Measurements from ENCODE around the gene GNG8. TPM values are rescaled to one million over a fixed set of nuclear protein-coding genes. Genes with fewer than 3 reads are reported as not detected.
A peak's percentile ranks its signal among the peaks of the same experiment; 100 is the strongest.
"Not testable (repeated sequence)": the region's sequence is repeated elsewhere in the genome, so short reads cannot be mapped to it uniquely, and the experiment has no call there.

The GNG8 gene
- polyA plus RNA-seq, 3 donors = 1.6 to 1.7 TPM; not detected in 1

GRCh38 chr19:46648060-46648960 is 12.3 kb upstream of the GNG8 start:
- DNase-seq (ENCODE audit: low read depth in 3 of 3, low spot score in 2 of 3) = no peak

GRCh38 chr19:46646402-46646801 is 10.4 kb upstream of the GNG8 start:
- no peak for DNase-seq (ENCODE audit: low read depth in 3 of 3, low spot score in 2 of 3)

GRCh38 chr19:46644720-46645119 is 8.7 kb upstream of the GNG8 start:
- no peak for DNase-seq (ENCODE audit: low read depth in 3 of 3, low spot score in 2 of 3)

- DNase-seq (ENCODE audit: low read depth in 3 of 3, low spot score in 2 of 3) = no peak
Measured at GRCh38 chr19:46640656-46641055, 4.7 kb upstream of the GNG8 start.

DNA sequence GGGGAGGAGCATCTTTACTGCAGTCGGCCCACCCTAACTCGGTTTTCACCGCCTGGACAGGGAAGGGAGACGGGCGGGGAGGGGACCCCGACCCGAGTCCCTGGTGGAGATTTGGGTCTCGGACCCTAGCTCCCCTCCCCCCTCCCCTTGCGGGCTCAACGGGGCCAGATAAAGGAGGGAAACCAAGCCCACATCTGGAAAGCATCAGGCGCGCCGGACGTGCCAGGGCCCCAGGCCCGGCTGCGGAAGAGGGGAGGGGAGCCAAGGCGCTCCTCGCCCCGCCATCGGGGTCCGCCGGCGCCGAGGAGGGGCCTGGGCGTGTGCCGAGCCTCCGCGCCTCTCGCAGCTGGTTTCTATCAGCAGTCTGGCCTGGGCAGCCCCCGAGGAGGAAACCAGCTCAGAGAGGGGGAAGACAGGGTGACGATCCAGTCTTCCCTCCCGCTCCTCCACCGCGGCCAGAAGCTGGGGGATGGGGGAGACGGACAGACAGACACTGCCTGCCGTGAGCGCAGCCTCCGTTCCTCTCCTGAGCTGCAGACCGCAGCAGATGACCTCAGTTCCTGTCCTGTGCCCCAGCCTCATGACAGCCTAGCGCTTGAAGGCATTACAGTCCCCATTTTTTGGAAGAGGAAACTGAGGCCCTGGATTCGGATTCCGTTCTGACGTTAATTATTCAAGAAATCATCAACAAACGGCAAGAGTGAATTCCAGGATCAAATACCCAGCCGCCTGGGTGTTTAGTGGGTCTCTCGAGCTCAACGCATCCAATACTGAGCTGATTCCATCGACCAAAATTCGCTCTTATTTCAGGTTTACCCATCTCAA is 3.6 kb upstream of the GNG8 start:
- DNase-seq (ENCODE audit: low read depth in 3 of 3, low spot score in 2 of 3) = peak; percentile 74 to 76 (median 75)

DNA sequence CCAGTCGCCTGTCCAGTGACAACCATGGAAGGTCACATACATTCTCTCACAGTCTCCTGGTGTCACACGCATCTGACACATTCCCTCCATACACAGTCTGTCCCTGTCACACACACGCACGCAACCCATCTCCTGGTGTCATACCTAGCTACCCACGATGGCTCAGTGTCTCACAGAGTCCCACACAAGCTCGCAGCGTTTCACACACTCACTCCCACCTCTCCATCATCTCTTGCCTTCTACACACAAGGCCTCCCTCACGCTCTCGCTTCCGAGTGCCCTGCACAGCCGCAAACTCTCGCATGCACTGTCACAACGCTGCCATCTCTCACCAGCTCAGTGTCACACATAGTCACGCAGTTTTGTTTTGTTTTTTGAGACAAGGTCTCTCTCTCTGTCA is 1.2 kb upstream of the GNG8 start:
- DNase-seq (ENCODE audit: low read depth in 3 of 3, low spot score in 2 of 3) = no peak

- no peak for DNase-seq (ENCODE audit: low read depth in 3 of 3, low spot score in 2 of 3)
Measured at GRCh38 chr19:46634656-46635218, 1.3 kb downstream of the GNG8 start.

GRCh38 chr19:46634045-46634655 is 1.9 kb downstream of the GNG8 start:
- no peak for DNase-seq (ENCODE audit: low read depth in 3 of 3, low spot score in 2 of 3)

GRCh38 chr19:46633130-46633529 is 2.9 kb downstream of the GNG8 start:
- DNase-seq (ENCODE audit: low read depth in 3 of 3, low spot score in 2 of 3) = no peak

- DNase-seq (ENCODE audit: low read depth in 3 of 3, low spot score in 2 of 3) = no peak
Measured at GRCh38 chr19:46631481-46631880, 4.5 kb downstream of the GNG8 start.

- DNase-seq (ENCODE audit: low read depth in 3 of 3, low spot score in 2 of 3) = no peak
Measured at GRCh38 chr19:46630586-46631205, 5.3 kb downstream of the GNG8 start.

- DNase-seq (ENCODE audit: low read depth in 3 of 3, low spot score in 2 of 3) = no peak
Measured at GRCh38 chr19:46629546-46630025, 6.4 kb downstream of the GNG8 start.

DNA sequence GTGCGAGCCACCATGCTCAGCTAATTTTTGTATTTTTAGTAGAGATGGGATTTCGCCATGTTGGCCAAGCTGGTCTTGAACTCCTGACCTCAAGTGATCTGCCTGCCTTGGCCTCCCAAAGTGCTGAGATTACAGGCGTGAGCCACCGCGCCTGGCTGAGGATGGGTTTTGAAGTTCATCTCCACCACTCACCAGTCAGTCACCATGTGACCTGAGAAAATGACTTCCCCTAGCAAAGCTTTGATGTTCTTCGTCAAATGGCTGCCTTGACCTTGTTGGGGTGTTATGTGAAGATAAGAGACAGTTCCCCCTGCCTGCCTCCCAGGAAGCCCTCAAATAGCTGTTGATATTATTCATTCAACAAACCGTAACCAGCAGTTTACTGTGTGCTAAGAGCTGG is 7.0 kb downstream of the GNG8 start:
- DNase-seq (ENCODE audit: low read depth in 3 of 3, low spot score in 2 of 3) = not testable (repeated sequence)

DNA sequence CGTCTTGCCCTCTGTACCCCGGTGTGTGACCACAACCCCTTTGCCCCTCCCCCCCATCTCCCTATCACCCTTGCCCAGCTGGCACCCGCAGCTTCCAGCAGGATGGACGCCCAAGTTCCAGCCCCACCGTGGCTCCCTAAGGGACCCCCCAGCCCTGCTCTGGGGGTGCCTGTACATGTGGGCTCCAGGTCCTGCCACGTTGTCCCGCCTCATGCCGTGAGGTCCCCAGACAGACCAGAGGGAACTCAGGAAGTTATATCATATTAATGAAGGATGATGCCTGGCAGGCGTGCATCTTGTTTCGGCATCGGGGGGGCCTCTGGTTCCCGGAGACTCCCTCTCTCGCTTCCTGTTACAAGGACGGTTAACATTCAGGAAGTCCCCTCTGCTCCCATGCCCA is 9.6 kb downstream of the GNG8 start:
- DNase-seq (ENCODE audit: low read depth in 3 of 3, low spot score in 2 of 3) = no peak

DNA sequence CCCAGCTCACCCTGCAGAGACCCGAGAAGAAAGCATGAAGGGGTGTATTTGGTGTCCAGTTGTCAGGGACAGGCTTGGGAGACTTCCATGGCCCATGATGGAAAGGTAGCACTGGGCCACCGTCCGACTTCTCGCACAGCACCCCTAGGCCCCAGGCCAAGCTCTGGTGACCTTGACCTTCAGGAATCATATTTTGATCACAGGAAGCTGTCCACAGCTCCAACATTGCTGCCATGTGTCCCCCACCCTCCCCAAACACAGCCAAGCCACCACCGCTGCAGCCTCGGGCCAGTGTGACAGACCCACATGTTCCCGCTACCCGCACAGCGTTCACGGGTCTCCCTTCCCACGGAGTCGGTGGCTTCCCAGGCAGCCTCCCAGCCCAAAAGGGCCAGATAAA is 10.3 kb downstream of the GNG8 start:
- no peak for DNase-seq (ENCODE audit: low read depth in 3 of 3, low spot score in 2 of 3)

GRCh38 chr19:46624958-46625661 is 10.9 kb downstream of the GNG8 start, which contains the start of gene PTGIR:
TSS of gene PTGIR (minus strand) at chr19:46625089. CDS start at chr19:46624225, 864 bp downstream.
- no peak for DNase-seq (ENCODE audit: low read depth in 3 of 3, low spot score in 2 of 3)

DNA sequence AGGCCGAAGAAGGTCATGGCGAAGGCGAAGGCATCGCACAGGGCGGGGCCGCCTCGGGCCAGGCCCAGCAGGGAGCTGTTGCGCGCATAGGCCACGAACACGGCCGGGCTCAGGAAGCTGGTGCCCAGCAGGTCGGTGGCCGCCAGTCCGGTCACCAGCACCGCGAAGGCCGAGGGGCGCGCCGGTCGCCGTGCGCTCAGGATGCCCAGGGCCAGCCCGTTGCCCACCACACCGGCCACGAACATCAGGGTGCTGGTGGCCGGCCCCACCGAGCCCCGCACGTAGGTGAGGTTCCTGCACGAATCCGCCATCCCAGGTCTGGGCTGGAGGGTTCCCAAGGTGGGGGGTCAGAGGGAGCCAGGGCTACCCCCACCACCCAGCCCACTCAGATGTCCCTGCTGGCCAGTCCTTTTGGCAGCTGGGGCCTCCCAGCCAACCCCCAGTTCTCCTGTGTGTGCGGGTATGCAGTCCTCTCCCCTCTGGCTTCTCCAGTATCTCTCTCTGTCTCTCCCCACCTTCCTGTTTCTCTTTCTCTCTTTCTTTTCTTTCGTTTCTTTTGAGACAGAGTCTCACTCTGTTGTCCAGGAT is 12.0 kb downstream of the GNG8 start:
- DNase-seq (ENCODE audit: low read depth in 3 of 3, low spot score in 2 of 3) = no peak

GRCh38 chr19:46622118-46622446 is 13.9 kb downstream of the GNG8 start:
- no peak for DNase-seq (ENCODE audit: low read depth in 3 of 3, low spot score in 2 of 3)

All from right renal cortex interstitium (tissue), 3 donors.